K562 (cell line): ENCODE results near the gene MTERF4. TPM values are rescaled to one million over a fixed set of nuclear protein-coding genes. Genes with fewer than 3 reads are reported as not detected.

Experiments used
- BMI1 ChIP-seq: fragments of 150-350 bp; IDR thresholded peaks from 2 replicates; pipeline ENCODE4 v1.6.1; 2014; ENCODE audit warnings: low read length
- EGR1 ChIP-seq: fragments of 450-650 bp; conservative IDR thresholded peaks from 2 replicates; pipeline ENCODE4 v1.6.1; 2017; ENCODE audit warnings: mild to moderate bottlenecking
- HCFC1 ChIP-seq: IDR thresholded peaks from 2 replicates; pipeline ENCODE4 v1.6.1; 2012; ENCODE audit warnings: low read depth, low read length, improper control_type of control experiment
- HMGN3 ChIP-seq: IDR thresholded peaks from 2 replicates; pipeline ENCODE4 v1.6.1; 2011; ENCODE audit warnings: borderline replicate concordance, low read depth, mild to moderate bottlenecking, mixed read lengths, low read length; ENCODE audit not compliant: insufficient read length; ENCODE audit errors: extremely low read depth
- HNRNPUL1 ChIP-seq: fragments of 200-400 bp; formaldehyde crosslinking; IDR thresholded peaks from 2 replicates; pipeline ENCODE4 v1.6.1; 2017; ENCODE audit warnings: low read length
- HOXB6 ChIP-seq: fragments of 250-450 bp; sonication (Bioruptor Pico); IDR thresholded peaks from 2 replicates; pipeline ENCODE4 v1.5.1; 2022; ENCODE audit warnings: mild to moderate bottlenecking, borderline replicate concordance
- ILF3 ChIP-seq: fragments of 450-650 bp; IDR thresholded peaks from 2 replicates; pipeline ENCODE4 v1.6.1; 2018; ENCODE audit warnings: antibody characterized with exemption, mild to moderate bottlenecking, moderate library complexity, borderline replicate concordance
- JUNB ChIP-seq: fragments of 450-650 bp; formaldehyde crosslinking; conservative IDR thresholded peaks from 2 replicates; pipeline ENCODE4 v1.4.0; 2020; ENCODE audit warnings: mild to moderate bottlenecking
- L3MBTL2 ChIP-seq: fragments of 450-650 bp; IDR thresholded peaks from 2 replicates; pipeline ENCODE4 v1.6.1; 2016; ENCODE audit warnings: mild to moderate bottlenecking, moderate library complexity
- MCM3 ChIP-seq: fragments of 450-650 bp; IDR thresholded peaks from 2 replicates; pipeline ENCODE4 v1.6.1; 2016
- PHF21A ChIP-seq: fragments of 450-650 bp; IDR thresholded peaks from 2 replicates; pipeline ENCODE4 v1.6.1; 2017; ENCODE audit warnings: low read depth, borderline replicate concordance
- RB1 ChIP-seq: fragments of 450-650 bp; IDR thresholded peaks from 2 replicates; pipeline ENCODE4 v1.6.1; 2017; ENCODE audit warnings: low read depth, mild to moderate bottlenecking
- RBM22 ChIP-seq: fragments of 200-400 bp; formaldehyde crosslinking; IDR thresholded peaks from 2 replicates; pipeline ENCODE4 v1.6.1; 2018; ENCODE audit warnings: low read length, low read depth; ENCODE audit not compliant: poor library complexity, severe bottlenecking
- RBM25 ChIP-seq: fragments of 200-400 bp; formaldehyde crosslinking; IDR thresholded peaks from 2 replicates; pipeline ENCODE4 v1.6.1; 2018; ENCODE audit warnings: low read length, low read depth, moderate library complexity; ENCODE audit not compliant: severe bottlenecking
- SIN3A ChIP-seq, 2 experiments: fragments of 150-350 bp in 1 of 2; IDR thresholded peaks; 2 replicates each; pipeline ENCODE4 v1.6.1; 2011 to 2016; ENCODE audit warnings: borderline replicate concordance in 2 of 2, low read depth in 2 of 2, low read length in 2 of 2, mild to moderate bottlenecking in 2 of 2, moderate library complexity in 2 of 2; ENCODE audit not compliant: control insufficient read depth in 1 of 2
- TCF15 ChIP-seq: fragments of 250-450 bp; sonication (Bioruptor Pico); IDR thresholded peaks from 2 replicates; pipeline ENCODE4 v1.8.0; 2022; ENCODE audit warnings: moderate library complexity, mild to moderate bottlenecking, inconsistent platforms
- TRIM24 ChIP-seq, 2 experiments: fragments of 450-650 bp; IDR thresholded peaks; 2 replicates each; pipeline ENCODE4 v1.6.1; 2016
- ZBTB34 ChIP-seq: fragments of 250-450 bp; sonication (Bioruptor Pico); IDR thresholded peaks from 2 replicates; pipeline ENCODE4 v1.8.0; 2021; ENCODE audit warnings: mild to moderate bottlenecking, moderate library complexity
- ZC3H11A ChIP-seq: IDR thresholded peaks from 2 replicates; pipeline ENCODE4 v1.6.1; 2012; ENCODE audit warnings: low read depth, low read length, improper control_type of control experiment
- ZMIZ1 ChIP-seq, 2 experiments: fragments of 150-350 bp in 1 of 2; IDR thresholded peaks; 2 replicates each; pipeline ENCODE4 v1.6.1; 2012 to 2016; ENCODE audit warnings: low read depth in 2 of 2, low read length in 2 of 2, mild to moderate bottlenecking in 1 of 2, moderate library complexity in 1 of 2
- ZNF124 ChIP-seq: sonication (generic); formaldehyde crosslinking; IDR thresholded peaks from 2 replicates; pipeline ENCODE4 v1.8.1; 2022; ENCODE audit warnings: missing genetic modification reagents
- ZNF253 ChIP-seq: fragments of 250-450 bp; sonication (Bioruptor Pico); conservative IDR thresholded peaks from 2 replicates; pipeline ENCODE4 v1.6.1; 2021; ENCODE audit warnings: mild to moderate bottlenecking
- ZNF699 ChIP-seq: fragments of 250-450 bp; sonication (Bioruptor Pico); IDR thresholded peaks from 2 replicates; pipeline ENCODE4 v1.8.0; 2021; ENCODE audit warnings: mild to moderate bottlenecking, moderate library complexity; ENCODE audit not compliant: insufficient replicate concordance
- ZNF766 ChIP-seq: fragments of 200-800 bp; sonication (Bioruptor generic); conservative IDR thresholded peaks from 2 replicates; pipeline ENCODE4 v1.6.1; 2016; ENCODE audit warnings: missing genetic modification characterization, missing compliant biosample characterization
- polyA plus RNA-seq, 8 experiments: library from polyadenylated mRNA; depleted of rRNA in 4 of 8; stranded (reverse) in 5 of 8; unstranded in 3 of 8; fragments of >200 nt; fragmentation: Nextera tagmentation in 2 of 8; fragmentation: Illumina TruSeq in 1 of 8; extraction: Ambion mirVana in 2 of 8; extraction: Trizol in 1 of 8; gene quantifications; 2 replicates each; pipeline versions ENCODE4 v1.2.1 to v1.2.3, GENCODE V29; 2011 to 2014; ENCODE audit warnings: inconsistent platforms in 1 of 8, missing spikeins in 1 of 8
- total RNA-seq, 7 experiments: library from RNA; depleted of rRNA in 6 of 7; stranded (reverse); fragments of >200 nt in 6 of 7; fragmentation: Illumina TruSeq in 2 of 7; extraction: Trizol in 2 of 7; gene quantifications; 2 replicates each; pipeline versions ENCODE4 v1.2.1 to v1.2.3, GENCODE V29; 2011 to 2021; ENCODE audit warnings: low replicate concordance in 1 of 7

The MTERF4 gene
- total and polyA plus RNA-seq, 9 of the 15 experiments (the other 6 are each of a cell fraction or from before 2014, with no cell fraction given), result 15.3 to 29.6 (median 21.2) TPM

DNA sequence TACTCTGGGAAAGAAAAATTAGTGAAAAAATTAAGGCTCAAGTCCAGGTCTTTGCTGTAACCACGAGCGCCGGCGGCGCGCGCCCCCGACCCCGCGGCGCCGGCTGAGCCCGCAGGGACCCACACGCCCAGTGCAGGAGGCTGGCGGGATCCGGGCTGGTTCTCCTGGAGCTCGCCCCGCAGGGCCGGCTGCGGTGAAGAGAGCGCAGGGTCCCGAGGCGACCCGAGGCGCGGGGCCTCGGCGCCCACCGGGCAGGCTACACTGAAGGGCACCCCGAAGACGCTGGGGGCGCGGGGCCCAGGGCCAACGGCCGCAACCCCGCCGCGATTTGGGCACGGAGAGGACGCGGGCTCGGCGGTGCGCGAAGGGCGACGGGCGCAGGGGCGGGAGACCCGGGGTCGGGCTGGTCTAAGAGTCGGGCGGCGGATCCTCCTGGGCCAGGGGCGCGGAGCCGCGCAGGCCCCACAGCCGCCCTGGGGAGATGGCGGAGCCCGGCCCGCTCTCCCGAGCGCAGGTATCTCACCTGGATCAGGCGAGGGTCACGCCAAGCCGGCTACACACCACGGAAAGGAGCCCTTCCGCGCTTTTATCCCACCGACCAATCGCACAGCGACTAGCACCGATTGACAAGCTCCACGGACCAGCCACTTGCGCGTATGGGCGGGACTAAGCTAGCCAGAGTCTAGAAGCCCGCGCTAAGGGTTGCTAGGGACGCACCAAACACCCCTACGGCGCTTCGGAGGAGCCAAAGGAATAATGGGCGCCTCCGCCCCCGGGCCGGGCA, 47.0 kb upstream of the MTERF4 start, which contains the start of gene PASK (continued):
- TF ChIP-seq ZC3H11A (no peak), EGR1 (peak; percentile 70; the same call in 1 of the 2 replicates), HNRNPUL1 (no peak), RB1 (peak; percentile 74), ZBTB34 (no peak), ZNF124 (CRISPR knock-in tag) (no peak), HOXB6 (CRISPR knock-in tag) (no peak), PHF21A (no peak), JUNB (CRISPR knock-in tag) (no peak), RBM22 (no peak), RBM25 (no peak), HCFC1 (no peak), ILF3 (no peak), ZNF253 (CRISPR knock-in tag) (no peak), BMI1 (no peak), ZNF766 (no peak), ZNF699 (CRISPR knock-in tag) (no peak), HMGN3 (no peak), TCF15 (no peak), ZMIZ1 (IDR thresholded peaks at IDR 0.05; ENCODE audit: low read depth in 2 of 2, low read length in 2 of 2) (no peak), TRIM24 (IDR thresholded peaks at IDR 0.05) (no peak), SIN3A (IDR thresholded peaks at IDR 0.05; ENCODE audit: borderline replicate concordance in 2 of 2, control insufficient read depth in 1 of 2, low read depth in 2 of 2, low read length in 2 of 2) (peak; percentile 77 to 92; a peak in 3 of 4 replicates), MCM3 (no peak), L3MBTL2 (no peak; the same call in 1 of the 2 replicates)
